T-helper 1 cell treated with Interleukin-12 subunit alpha and Interleukin-12 subunit beta and Interleukin-4 antibody, amounts not matched to agents 30 ng/mL and 1 ng/mL, for 36 hours (primary cell): ENCODE results near the gene RTN4IP1. TPM values are rescaled to one million over a fixed set of nuclear protein-coding genes. Genes with fewer than 3 reads are reported as not detected.

Source experiments
- intact Hi-C: fragments of 100-400 bp; cut with micrococcal nuclease; formaldehyde crosslinking; loops from one replicate; pipeline ENCODE4 v1.15.1; 2024
- total RNA-seq: library from RNA; stranded (reverse); gene quantifications from 2 replicates; pipeline ENCODE4 v1.2.3, GENCODE V29; 2022

The RTN4IP1 gene
- total RNA-seq, 1 donor from 2014 or later = 6.1 TPM

DNA sequence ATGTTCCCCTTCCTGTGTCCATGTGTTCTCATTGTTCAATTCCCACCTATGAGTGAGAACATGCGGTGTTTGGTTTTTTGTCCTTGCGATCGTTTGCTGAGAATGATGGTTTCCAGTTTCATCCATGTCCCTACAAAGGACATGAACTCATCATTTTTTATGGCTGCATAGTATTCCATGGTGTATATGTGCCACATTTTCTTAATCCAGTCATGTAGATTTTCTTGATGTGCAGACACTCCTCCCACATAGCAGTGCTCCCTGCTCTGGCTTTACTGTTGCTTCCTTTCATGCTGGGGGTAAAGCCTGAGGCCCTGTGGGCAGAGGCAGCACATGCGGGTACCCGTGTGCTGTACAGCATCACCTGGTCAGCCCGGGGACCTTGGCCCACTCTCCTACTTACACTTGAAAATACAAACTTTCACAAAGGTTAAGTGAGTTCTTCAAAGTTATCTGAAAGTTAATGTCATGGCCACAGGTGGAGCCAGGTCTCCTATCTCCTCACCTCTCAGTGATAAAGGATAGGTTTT, 80.3 kb downstream of the RTN4IP1 start:
- intact Hi-C loops = loop anchor here (2.0 kb wide), 1 partner anchor 14 kb away; no protein-coding TSS in a partner anchor

DNA sequence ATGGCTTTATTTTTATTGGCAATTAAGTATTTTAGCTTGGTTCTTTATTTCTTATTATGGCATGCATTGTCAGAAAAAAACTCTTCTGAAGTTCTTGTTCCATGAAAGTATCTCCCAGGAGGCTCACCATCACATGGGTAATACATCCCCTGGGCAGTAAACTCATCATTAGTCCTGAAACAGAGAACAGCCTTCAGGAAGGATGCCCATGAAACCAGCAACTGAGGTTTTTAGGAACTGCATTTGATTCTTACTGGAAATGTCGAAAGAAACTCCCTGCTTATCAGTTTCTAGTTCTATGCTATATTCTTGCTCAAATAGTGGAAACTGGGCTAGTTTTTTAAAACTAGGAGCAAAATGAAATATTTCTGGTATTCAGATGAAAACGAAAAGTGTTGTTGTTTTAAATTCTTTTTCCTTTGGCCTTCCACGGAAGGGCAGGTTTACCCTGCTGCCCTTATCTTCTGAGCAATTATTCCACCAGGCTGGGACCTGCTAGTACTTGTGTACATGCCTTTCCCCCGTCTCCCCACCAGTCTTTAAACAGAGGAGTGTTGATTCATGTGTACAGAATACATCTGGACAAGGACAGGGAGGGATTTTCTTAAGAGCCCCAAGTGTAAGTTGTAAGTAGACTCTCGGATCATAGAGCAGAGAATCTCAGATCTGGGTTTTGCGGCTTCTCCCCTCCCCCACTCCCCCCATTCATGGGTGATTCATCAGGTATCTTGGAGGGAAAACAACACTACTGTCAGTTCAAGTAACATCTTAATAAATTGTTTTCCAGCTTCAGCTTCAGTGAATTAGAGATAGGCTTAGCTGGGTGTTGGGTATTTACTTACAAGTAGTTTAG, 81.5 kb downstream of the RTN4IP1 start:
- intact Hi-C loops = loop anchor here (2.0 kb wide), 1 partner anchor 13 kb away; no protein-coding TSS in a partner anchor

DNA sequence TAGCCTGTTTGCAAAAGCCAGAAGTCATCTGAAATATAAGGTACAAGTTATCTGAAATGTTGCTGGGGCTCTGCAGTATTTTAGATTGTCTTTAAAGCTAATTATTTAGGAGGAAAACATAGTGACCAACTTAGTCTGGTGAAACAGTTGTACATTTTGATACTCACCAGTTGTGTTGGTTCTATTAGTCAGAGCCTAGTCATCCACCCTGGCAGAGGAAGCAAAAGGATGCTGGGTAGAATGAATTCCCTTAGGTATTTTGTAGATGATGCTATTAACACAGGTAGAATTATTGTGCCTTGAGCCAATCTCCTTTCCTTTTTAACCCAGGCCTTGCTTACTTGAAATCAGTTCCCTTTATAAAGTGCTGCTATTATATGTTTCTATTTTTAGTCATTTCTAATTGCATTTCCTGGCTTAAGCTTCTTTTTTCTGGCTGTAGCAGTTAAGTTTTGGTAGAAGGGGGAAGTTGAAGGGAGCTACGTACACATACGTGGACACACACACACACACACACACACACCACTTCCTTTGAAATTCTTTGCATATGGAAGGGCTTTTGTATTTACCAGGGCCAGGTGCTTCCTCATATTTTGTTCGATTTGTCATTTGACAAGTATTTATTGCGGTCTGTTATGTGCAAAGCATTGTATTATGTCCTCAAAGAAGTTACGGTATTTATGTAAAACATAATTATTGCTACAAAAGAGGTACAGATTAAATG, 82.4 kb downstream of the RTN4IP1 start:
- intact Hi-C loops = no loop called here

DNA sequence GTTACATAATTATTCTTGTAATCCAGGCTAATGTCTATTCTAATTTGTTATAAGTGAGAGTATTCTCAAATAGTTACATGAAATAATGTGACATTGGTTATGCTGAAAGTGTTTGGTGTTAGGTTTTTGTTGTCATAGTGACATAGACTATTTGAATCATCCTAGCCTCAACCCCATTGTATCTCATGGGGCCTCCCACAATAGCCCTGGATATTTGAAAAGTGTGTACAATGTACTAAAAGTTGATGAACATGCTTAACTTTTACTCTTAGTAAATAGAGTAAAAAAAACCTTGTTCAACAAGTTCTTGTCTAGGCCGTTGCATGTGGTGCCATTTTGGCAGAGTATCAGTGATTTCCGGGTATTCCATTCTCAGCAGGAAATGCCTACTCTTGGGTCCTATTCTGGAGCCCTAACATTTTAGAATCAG, 83.0 kb downstream of the RTN4IP1 start:
- intact Hi-C loops = no loop called here

DNA sequence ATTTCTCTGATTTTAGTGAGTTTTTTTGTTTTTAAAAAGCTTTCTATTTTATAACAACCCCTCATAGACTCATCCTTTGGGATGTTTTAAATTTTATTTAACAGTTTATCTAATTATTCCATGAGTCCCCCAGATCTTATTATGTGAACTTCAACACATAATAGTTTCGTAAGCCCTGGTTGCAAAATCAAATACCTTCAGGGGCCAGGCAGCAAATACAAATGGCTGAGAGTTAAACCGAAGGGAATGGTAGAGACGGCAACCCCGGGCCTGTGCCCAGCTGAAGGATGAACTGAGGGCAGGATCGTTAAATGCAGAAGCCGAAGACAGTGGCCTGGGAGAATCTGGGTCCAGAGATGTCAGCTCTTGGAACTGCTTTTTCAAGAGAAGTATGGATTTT, 88.4 kb downstream of the RTN4IP1 start:
- intact Hi-C loops = no loop called here

DNA sequence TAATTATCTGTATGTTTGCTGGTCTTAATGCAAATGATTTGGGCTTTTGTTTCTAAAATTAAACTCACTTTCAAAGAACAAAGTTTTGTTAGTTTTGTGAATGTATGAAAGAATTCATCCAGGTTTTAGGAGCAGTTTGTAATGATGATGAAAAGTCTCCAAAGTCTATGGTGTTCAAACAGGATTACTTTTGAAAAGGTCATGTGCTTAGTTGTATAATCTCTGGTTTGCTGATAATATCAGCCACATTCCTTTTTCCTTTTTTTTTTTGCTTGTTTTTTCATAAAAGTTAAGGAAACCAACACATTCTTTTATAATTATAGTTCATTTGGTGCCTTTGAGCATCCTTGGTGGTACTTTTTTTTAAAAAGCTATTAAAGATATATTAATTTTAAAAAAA, 88.9 kb downstream of the RTN4IP1 start:
- intact Hi-C loops = no loop called here

DNA sequence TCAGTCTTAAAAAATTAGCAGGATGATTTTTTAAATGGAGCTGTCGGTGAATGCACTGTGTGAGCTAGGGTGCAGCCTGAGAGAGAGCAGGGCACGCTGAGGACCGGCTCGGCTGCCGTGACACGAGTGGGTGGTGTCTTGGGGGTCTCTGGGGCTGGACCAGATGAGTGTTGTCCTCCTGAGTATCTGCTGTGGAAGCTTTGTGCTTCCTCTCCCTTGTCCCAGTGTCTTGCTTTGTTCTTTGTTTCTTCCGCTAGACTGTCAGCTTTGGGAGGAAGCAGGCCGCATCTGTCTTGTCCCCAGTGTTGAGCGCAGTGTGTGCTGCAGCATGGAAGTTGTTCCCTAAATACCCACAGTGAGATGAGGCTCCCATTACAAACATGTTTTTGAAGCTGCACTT, 89.4 kb downstream of the RTN4IP1 start:
- intact Hi-C loops = no loop called here

DNA sequence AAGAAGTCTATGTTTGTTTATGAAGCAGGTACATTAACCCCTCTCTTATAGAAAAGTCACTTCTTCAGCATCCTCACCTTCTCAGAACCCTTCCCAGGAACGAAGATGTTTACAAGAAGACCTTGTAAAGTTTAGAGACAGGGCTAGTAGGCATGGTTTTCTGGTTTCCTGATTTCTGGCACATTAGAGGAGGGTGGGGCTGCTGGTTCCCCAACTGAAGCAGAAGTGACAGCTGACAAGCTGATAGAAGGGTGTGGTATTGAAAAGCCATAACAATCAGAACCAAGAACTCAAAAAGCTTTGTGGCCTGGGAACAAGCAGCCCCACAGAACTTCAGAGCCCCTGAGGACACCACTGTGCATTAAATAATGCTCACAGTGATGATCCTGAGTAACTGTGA, 91.2 kb downstream of the RTN4IP1 start:
- intact Hi-C loops = no loop called here

DNA sequence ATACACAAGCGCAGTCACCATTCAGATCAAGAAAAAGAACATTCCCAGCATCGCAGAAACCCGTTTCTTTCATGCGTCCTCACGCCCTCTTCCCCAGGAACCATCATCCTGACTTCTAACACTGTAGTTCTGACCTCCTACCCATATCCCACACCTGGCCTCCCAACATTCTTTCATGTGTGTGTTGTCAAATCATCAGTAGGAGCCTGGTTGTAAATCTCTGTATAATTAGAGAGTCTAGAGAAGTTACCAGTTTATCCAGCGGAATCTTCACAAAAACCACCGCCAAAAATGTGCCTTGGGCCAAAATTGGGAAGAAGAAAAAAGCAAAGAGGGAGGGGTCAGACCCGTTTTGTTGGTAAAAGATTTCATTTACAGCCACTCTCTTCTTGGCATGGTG, 91.6 kb downstream of the RTN4IP1 start:
- intact Hi-C loops = loop anchor here (2.0 kb wide), 1 partner anchor 19 kb away; no protein-coding TSS in a partner anchor

DNA sequence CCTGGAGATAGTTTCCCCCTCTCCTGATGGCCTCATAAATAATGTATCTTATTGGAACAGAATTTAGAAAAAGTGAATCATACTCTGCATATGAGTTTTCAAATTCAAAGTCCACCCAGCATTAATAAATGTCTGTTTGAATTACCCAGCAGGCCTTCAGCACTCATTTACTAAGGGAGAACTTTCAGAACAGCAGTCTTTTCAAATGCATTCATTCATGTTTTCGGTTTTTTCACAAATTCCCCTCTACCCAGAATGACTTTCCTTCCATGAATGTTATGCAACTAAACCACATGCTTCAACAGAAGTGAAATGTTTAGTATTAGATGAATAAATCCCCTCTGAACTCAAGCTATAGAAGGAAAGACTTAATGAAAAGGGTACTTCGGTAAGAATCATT, 92.4 kb downstream of the RTN4IP1 start:
- intact Hi-C loops = loop anchor here (2.0 kb wide), 1 partner anchor 20 kb away; no protein-coding TSS in a partner anchor

DNA sequence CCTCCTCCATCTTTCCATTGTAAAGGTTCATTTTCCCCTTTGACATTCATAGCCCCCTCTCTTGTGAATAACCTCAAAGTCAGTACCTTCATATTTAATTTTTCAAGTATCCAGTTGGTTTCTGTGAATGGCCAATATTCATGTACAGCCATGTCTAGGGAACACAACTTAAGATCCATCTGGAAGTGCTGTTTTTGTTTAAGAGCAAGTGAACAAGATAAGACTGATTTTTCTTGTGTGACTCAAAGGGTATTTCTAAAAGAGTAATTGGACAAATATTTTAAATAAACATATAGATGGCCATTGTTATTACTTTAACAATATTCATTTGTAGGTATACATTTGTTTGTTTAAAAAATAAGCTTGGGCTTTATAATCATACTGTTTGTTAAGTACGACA, 92.9 kb downstream of the RTN4IP1 start:
- intact Hi-C loops = loop anchor here (2.0 kb wide), 1 partner anchor 20 kb away; no protein-coding TSS in a partner anchor

DNA sequence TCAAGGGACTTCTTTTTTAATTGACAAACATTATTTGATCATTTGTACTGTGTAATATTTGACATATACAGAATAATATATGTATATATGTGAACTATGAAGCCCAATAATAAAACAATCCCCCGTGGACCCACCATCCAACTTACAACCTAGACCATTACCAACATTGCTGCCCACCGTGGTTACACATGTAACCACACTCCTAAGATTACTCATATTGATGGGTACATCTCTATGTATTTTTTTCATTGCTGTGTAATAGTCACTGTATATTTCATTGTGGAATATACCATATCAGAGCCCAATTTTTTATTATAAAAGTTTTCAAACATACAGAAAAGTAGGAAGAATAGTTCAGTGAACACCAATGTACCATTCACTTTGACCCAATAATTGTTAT, 94.3 kb downstream of the RTN4IP1 start:
- intact Hi-C loops = loop anchor here (2.0 kb wide), 2 partner anchors 14 kb away; no protein-coding TSS in a partner anchor

DNA sequence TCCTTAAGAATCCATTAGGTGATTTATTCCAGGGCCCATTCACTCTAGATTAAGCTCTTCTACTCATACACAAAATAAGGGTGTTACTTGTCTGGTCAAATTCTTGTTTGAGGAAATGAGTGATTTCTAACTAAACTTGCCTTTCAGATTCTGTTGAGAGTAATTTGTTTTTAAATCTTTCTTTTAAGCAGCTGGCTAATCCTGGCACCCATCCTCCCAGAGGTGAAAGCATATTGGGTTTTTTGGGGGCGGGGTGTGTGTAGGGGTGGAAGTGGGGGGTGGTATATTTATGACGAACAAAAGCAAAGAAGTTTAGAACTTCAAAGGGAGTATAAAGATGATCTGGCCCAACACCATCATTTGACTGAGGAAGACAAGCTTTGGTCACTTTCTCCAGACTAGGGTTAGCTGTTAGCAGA, 94.7 kb downstream of the RTN4IP1 start:
- intact Hi-C loops = loop anchor here (1.0 to 2.0 kb wide), 3 partner anchors 9 to 14 kb away; no protein-coding TSS in a partner anchor

DNA sequence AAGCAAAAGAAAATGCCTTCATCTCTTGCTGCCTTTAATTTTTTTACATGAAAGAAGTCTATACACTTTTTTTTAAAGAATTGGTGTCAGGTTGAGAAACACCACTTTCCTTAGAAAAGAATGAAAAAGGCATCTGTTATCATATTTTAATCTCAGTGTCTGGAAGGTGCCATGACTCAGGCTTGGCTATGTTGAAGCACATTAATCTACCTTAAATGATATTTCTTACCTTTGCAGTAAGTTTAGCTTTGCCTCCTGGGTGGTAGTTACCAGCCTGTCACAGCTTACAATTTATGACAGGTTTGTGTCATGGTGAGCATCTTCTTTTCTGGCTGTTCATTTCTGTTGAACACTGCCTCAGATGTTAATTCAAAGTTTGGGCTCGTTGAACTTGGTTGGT, 95.3 kb downstream of the RTN4IP1 start:
- intact Hi-C loops = loop anchor here (1.0 to 2.0 kb wide), 3 partner anchors 9 to 15 kb away; no protein-coding TSS in a partner anchor

DNA sequence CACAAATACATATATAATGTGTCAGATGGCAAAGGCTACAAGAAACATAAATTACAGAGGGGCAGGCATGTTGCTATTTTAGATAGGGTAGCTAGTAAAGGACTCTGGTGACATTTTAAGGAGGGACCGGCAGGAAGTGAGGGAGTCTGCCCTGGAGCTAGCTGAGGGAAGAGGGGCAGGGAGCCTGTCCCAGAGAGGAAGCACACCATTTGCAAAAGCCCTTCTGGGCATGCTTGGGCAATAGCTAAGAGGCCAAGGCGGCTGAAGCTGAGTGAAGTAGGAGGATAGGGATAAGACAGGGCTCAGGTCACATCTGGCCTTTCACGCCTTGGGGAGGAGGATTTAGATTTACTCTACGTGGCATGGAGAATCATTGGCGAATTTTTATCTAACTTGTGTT, 96.2 kb downstream of the RTN4IP1 start:
- intact Hi-C loops = no loop called here

DNA sequence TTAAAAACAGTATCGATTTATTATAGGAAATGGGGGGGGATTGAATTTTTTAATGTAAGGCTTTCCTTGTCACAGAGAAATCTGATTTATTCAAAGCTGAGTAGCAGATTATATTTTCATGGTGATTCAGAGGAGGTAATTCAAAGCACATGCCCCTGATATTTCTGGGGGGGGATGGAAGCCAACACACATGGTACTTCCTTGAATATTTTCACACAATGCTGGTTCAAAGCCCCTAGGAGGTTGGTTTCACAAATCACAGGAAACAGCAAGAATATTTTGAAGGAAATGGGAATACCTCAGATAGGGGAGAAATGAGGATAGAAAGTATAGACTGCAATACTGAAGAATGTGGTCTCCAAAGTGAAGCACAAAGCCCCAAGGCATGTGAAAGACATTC, 98.8 kb downstream of the RTN4IP1 start:
- intact Hi-C loops = no loop called here

DNA sequence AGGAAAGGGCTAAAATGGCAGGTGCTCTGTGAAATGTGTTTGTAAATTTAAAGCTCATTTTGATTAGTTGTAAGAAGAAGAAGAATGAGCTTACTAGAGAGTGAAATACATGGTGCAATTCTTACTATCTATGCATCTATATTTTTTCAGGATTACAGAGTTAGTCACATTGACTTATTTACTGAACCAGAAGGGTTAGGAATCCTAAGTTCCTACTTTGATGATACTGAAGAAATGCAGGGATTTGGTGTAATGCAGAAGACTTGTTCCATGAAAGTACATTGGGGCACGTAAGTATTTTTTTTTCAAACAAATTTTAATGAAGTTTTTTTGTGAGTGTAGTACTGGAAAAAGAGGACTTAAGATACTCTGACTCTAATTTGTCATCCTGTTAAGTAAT, 99.3 kb downstream of the RTN4IP1 start:
- intact Hi-C loops = no loop called here

DNA sequence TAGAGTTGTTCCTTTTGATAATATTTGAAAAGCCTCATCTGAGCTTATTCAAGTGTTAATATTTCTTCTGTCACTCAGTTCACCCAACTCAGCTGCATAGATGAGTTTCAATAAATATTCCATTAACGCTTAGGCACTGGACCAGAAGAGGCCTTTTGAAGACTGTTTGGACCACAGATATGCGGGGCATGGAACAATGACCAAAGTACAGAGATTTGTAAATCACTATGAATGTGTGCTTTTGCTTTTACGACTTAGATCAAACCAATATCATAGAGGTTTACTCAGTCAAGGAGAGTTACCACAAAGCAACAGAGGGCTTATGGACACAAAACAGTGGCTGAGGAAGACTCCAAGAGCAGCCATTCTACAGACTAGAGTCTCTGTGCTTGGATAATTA, 99.9 kb downstream of the RTN4IP1 start:
- intact Hi-C loops = loop anchor here (10.0 kb wide), 2 partner anchors 625 to 1735 kb away; partner anchors contain the start of gene SNX3

DNA sequence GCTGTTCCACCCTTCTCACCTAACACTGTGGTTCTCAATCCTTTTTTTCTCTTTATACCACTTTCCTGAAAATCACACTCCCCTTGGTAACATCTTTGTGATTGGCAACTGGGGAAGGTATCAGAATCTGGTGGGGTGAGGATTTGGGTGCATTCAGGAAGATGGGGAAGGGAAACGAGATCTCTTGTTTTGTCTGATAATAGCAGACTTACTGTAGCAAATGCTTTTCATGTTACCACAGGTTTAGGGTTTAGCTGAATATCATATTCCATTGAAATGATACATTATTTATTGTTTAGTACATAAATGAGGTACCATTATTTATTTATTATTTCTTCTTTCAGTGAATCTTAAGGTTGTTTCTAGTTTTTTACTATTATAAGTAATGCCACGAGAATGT, 100.8 kb downstream of the RTN4IP1 start:
- intact Hi-C loops = loop anchor here (1.0 to 10.0 kb wide), 3 partner anchors 9 to 1736 kb away; partner anchors contain the start of gene SNX3

DNA sequence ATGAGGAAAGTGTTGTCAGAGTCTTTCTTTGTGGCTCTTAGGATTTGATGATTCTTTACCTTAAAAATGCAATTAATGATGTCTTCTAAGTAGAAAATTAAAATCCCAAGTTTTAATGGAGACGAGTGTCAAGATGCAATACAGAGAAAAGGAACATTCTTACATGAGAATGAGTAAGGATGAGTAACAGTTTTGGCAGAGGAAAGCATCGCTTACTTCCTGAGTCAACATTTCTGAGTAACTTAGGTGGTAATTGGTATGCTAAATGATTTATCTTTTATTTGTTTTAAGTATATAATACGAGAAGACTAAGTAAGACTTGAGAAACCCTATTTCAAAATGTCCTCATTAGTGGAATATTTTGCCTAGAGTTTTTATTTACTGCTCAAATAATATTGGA, 101.3 kb downstream of the RTN4IP1 start:
- intact Hi-C loops = loop anchor here (1.0 to 10.0 kb wide), 3 partner anchors 9 to 1737 kb away; partner anchors contain the start of gene SNX3

DNA sequence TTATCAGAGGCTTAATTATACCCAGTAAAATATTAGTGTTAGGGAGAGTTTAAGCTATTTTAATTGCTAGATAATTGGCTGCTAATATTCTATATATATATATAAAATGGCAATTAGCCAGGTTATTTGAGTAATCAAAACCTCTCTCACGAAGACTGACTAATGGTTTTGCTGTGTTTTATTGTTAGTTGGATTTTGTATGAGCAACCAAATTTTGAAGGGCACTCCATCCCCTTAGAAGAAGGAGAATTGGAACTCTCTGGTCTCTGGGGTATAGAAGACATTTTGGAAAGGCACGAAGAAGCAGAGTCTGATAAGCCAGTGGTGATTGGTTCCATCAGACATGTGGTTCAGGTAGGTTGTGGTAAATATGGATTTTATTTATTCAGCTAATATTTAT, 102.2 kb downstream of the RTN4IP1 start:
- intact Hi-C loops = loop anchor here (10.0 kb wide), 2 partner anchors 622 to 1738 kb away; partner anchors contain the start of gene SNX3
